ENCODE measurements around the gene UBE2S. TPM values are rescaled to one million over a fixed set of nuclear protein-coding genes. Genes with fewer than 3 reads are reported as not detected.
A peak's percentile ranks its signal among the peaks of the same experiment; 100 is the strongest.

Gene UBE2S
- total RNA-seq, 1 experiment from 2014 or later, result 279 TPM

DNA sequence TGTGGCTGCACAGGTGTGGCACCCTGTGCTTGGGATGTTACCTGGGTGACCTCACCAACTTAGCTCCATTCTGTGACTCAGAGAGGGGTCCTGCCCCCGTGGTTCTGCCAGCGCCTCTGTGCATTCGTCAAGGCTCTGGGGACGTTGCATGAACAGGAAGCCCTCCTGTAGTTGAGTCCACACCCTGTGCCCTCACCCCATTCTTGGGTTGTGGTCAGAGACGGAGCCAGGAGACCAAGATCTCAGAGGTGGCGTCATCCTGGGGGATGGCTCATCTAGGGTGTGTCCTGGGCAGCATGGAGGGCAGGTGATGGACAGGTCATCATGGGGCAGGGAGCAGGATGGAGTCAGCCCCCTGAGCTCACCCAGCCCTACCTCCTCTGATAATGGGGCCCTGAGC is 55.5 kb downstream of the UBE2S start:
- Mint-ChIP-seq H3K27me3 (ENCODE audit: insufficient read depth, unreplicated experiment) (peaks cover 10% of the 10 kb centered on the region), H3K27ac (ENCODE audit: unreplicated experiment) (no peak overlapping the region), H3K4me1 (ENCODE audit: low read depth, unreplicated experiment) (peaks cover 9% of the 10 kb centered on the region), H3K9me3 (ENCODE audit: unreplicated experiment) (no peaks in the 10 kb centered on the region), H3K4me3 (ENCODE audit: unreplicated experiment) (peak overlapping the region; percentile 80), H3K36me3 (ENCODE audit: insufficient read depth, unreplicated experiment) (peaks cover 13% of the 10 kb centered on the region)
- H3K9me3 ChIP-seq, result no peaks in the 10 kb centered on the region
- H3K4me1 ChIP-seq, result peaks cover 19% of the 10 kb centered on the region
- no TSS peak for BruUV-seq (replicated peaks)
- CTCF ChIA-PET, result interaction anchor here (1.1 kb wide), 1 partner anchor 13 kb away, joined by 3 read pairs; the partner anchor contains the start of gene KMT5C
- intact Hi-C loops (cut with micrococcal nuclease; ENCODE audit: unreplicated experiment), result no loop called here
- POLR2A ChIA-PET, result no interaction called here
- no peaks in the 10 kb centered on the region for H3K36me3 ChIP-seq (ENCODE audit: control insufficient read depth, insufficient read depth, low read length)
- TF ChIP-seq, protein P1, sequence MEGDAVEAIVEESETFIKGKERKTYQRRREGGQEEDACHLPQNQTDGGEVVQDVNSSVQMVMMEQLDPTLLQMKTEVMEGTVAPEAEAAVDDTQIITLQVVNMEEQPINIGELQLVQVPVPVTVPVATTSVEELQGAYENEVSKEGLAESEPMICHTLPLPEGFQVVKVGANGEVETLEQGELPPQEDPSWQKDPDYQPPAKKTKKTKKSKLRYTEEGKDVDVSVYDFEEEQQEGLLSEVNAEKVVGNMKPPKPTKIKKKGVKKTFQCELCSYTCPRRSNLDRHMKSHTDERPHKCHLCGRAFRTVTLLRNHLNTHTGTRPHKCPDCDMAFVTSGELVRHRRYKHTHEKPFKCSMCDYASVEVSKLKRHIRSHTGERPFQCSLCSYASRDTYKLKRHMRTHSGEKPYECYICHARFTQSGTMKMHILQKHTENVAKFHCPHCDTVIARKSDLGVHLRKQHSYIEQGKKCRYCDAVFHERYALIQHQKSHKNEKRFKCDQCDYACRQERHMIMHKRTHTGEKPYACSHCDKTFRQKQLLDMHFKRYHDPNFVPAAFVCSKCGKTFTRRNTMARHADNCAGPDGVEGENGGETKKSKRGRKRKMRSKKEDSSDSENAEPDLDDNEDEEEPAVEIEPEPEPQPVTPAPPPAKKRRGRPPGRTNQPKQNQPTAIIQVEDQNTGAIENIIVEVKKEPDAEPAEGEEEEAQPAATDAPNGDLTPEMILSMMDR (IDR thresholded peaks at IDR 0.05; ENCODE audit: insufficient read depth in 1 of 2, low read depth in 1 of 2, low read length in 1 of 2, severe bottlenecking in 1 of 2, unreplicated experiment in 1 of 2), result no peak
- peaks cover 5% of the 10 kb centered on the region for H3K27me3 ChIP-seq (replicated peaks; ENCODE audit: control insufficient read depth, insufficient read depth, low read length)
- H3K4me3 ChIP-seq (ENCODE audit: low read depth, low read length), result no peak overlapping the region
- DNase-seq, result no peak

DNA sequence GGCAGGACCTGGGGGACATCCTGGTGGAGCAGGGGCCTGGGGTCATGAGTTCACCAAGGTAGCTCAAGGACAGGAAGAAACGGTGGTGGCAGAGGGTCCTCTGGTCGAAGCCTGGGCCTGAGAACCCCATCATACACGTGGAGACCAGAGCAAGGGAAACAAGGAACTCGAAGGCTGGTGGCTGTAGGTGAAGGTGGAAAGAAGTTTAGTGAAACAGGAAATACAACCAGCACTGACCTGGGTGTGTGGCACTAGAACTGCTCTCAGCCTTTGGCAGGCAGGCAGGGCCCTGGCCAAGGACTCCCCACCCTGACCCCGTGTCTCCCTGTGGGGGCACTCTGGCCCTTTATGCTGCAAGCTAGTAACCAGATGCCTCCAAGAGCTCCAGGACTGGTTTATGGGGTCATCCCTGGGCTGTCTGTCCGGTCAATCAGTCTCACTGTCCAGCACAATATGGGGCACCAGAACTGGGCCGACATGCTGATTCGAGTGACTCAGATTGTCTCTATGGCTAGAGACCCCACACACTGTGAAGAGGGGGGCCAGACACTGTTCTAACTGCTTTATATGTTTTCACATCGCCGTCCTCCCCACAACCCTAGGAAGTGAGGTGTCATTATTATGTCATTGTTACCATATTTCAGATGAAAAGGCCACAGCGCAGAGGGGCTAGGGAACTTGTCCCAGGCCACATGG is 56.8 kb downstream of the UBE2S start:
- H3K27me3 ChIP-seq (replicated peaks; ENCODE audit: control insufficient read depth, insufficient read depth, low read length), result peaks cover 5% of the 10 kb centered on the region
- no peak overlapping the region for H3K27ac Mint-ChIP-seq (ENCODE audit: unreplicated experiment)

More for the DNA sequence above, 56.8 kb downstream of the UBE2S start:
- peaks cover 10% of the 10 kb centered on the region for H3K27me3 Mint-ChIP-seq (ENCODE audit: insufficient read depth, unreplicated experiment)
- Histone ChIP-seq H3K4me1 (peaks cover 19% of the 10 kb centered on the region), H3K4me3 (ENCODE audit: low read depth, low read length) (no peak overlapping the region), H3K9me3 (no peaks in the 10 kb centered on the region), H3K36me3 (ENCODE audit: control insufficient read depth, insufficient read depth, low read length) (no peaks in the 10 kb centered on the region)
- no peak overlapping the region for H3K4me3 Mint-ChIP-seq (ENCODE audit: unreplicated experiment)
- no peaks in the 10 kb centered on the region for H3K9me3 Mint-ChIP-seq (ENCODE audit: unreplicated experiment)
- intact Hi-C loops (cut with micrococcal nuclease; ENCODE audit: unreplicated experiment), result no loop called here
- peaks cover 9% of the 10 kb centered on the region for H3K4me1 Mint-ChIP-seq (ENCODE audit: low read depth, unreplicated experiment)
- DNase-seq, result no peak
- POLR2A ChIA-PET, result interaction anchor here (0.6 to 1.2 kb wide), 2 partner anchors 11 to 18 kb away, joined by 3 to 6 read pairs; partner anchors contain the start of gene KMT5C
- peaks cover 15% of the 10 kb centered on the region for H3K36me3 Mint-ChIP-seq (ENCODE audit: insufficient read depth, unreplicated experiment)
- CTCF ChIA-PET, result interaction anchor here (1.0 kb wide), 1 partner anchor 12 kb away, joined by 4 read pairs; no protein-coding TSS in a partner anchor
- TF ChIP-seq, protein P1 (IDR thresholded peaks at IDR 0.05; ENCODE audit: insufficient read depth in 1 of 2, low read depth in 1 of 2, low read length in 1 of 2, severe bottlenecking in 1 of 2, unreplicated experiment in 1 of 2), result no peak
- no TSS peak for BruUV-seq (replicated peaks)

Other genes with a start within 250 kb of the UBE2S start
- 0.45 and 0.91 TPM in 2 replicates for gene DNAAF3, start 241.2 kb downstream of the UBE2S start, total RNA-seq (2022)
- gene SYT5, start 227.5 kb downstream of the UBE2S start, total RNA-seq (2022), result not detected in 2 replicates
- gene PTPRH, start 198.3 kb downstream of the UBE2S start, total RNA-seq (2022), result 2.3 and 2.7 TPM in 2 replicates
- 18.0 and 21.2 TPM in 2 replicates for gene TMEM86B, start 179.0 kb downstream of the UBE2S start, total RNA-seq (2022)
- 113 and 118 TPM in 2 replicates for gene PPP6R1, start 148.8 kb downstream of the UBE2S start, total RNA-seq (2022)
- 69.6 and 71.4 TPM in 2 replicates for gene HSPBP1, start 127.7 kb downstream of the UBE2S start, total RNA-seq (2022)
- gene BRSK1, start 123.8 kb downstream of the UBE2S start, total RNA-seq (2022), result 24.6 and 28.6 TPM in 2 replicates
- 1.6 and 3.4 TPM in 2 replicates for gene TMEM150B, start 82.4 kb downstream of the UBE2S start, total RNA-seq (2022)
- 25.8 and 26.3 TPM in 2 replicates for gene KMT5C, start 67.9 kb downstream of the UBE2S start, total RNA-seq (2022)
- 0.27 and 0.35 TPM in 2 replicates for gene COX6B2, start 53.1 kb downstream of the UBE2S start, total RNA-seq (2022)
- not detected in 2 replicates for gene GARIN5B, start 44.5 kb downstream of the UBE2S start, total RNA-seq (2022)
- gene IL11, start 37.3 kb downstream of the UBE2S start, total RNA-seq (2022), result 0.70 and 1.1 TPM in 2 replicates
- not detected in 2 replicates for gene TMEM190, start 31.0 kb downstream of the UBE2S start, total RNA-seq (2022)
- gene TMEM238, start 23.5 kb downstream of the UBE2S start, total RNA-seq (2022), result 18.1 and 22.7 TPM in 2 replicates
- gene RPL28, start 21.9 kb downstream of the UBE2S start, total RNA-seq (2022), result 2,048 and 2,146 TPM in 2 replicates
- not detected in 2 replicates for gene SHISA7, start 35.5 kb upstream of the UBE2S start, total RNA-seq (2022)
- gene ISOC2, start 53.9 kb upstream of the UBE2S start, total RNA-seq (2022), result 40.6 and 49.6 TPM in 2 replicates
- gene C19orf85, start 57.0 kb upstream of the UBE2S start, total RNA-seq (2022), result not detected in 2 replicates
- 12.3 and 13.9 TPM in 2 replicates for gene ZNF628, start 68.8 kb upstream of the UBE2S start, total RNA-seq (2022)
- 40.9 and 45.2 TPM in 2 replicates for gene NAT14, start 77.4 kb upstream of the UBE2S start, total RNA-seq (2022)
- 0.58 and 0.86 TPM in 2 replicates for gene SSC5D, start 80.6 kb upstream of the UBE2S start, total RNA-seq (2022)
- not detected in 2 replicates for gene SBK2, start 129.3 kb upstream of the UBE2S start, total RNA-seq (2022)
- gene SBK3, start 137.8 kb upstream of the UBE2S start, total RNA-seq (2022), result 2.3 and 2.4 TPM in 2 replicates
- gene ZNF579, start 173.1 kb upstream of the UBE2S start, total RNA-seq (2022), result 26.5 and 30.4 TPM in 2 replicates
- gene FIZ1, start 191.7 kb upstream of the UBE2S start, total RNA-seq (2022), result 27.2 and 27.7 TPM in 2 replicates
- 10.8 and 11.1 TPM in 2 replicates for gene ZNF524, start 192.5 kb upstream of the UBE2S start, total RNA-seq (2022)
- gene ZNF865, start 197.9 kb upstream of the UBE2S start, total RNA-seq (2022), result 13.2 and 14.5 TPM in 2 replicates
- 8.5 and 10.2 TPM in 2 replicates for gene ZNF784, start 216.8 kb upstream of the UBE2S start, total RNA-seq (2022)
- gene ZNF580, start 233.2 kb upstream of the UBE2S start, total RNA-seq (2022), result 38.5 and 41.4 TPM in 2 replicates
- gene ZNF581, start 235.9 kb upstream of the UBE2S start, total RNA-seq (2022), result 46.2 and 47.4 TPM in 2 replicates
- gene CCDC106, start 240.4 kb upstream of the UBE2S start, total RNA-seq (2022), result 17.4 and 17.6 TPM in 2 replicates
- 289 TPM in 2 replicates for gene U2AF2, start 247.2 kb upstream of the UBE2S start, total RNA-seq (2022)

All from Caco-2 (cell line).